GM12865 (cell line): ENCODE measurements around the gene SLCO1B1.

Experiments used
- DNase-seq: peaks from one replicate; pipeline ENCODE4 v3.0.0; 2010; ENCODE audit warnings: low read depth
- H3K4me3 ChIP-seq: 2 replicates; pipeline ENCODE4 v1.5.1; 2011; ENCODE audit warnings: mild to moderate bottlenecking, low read depth, low read length, control low read depth
- CTCF ChIP-seq: IDR thresholded peaks from 2 replicates; pipeline ENCODE4 v1.5.1; 2011; ENCODE audit warnings: low read length, control low read depth, low read depth, inconsistent platforms; ENCODE audit not compliant: insufficient read depth; ENCODE audit errors: missing control alignments

SLCO1B1 gene

GRCh38 chr12:21257172-21257571, 126.2 kb downstream of the SLCO1B1 start:
- no peak overlapping the region for H3K4me3 ChIP-seq
- TF ChIP-seq CTCF = no peak
- no peak for DNase-seq

GRCh38 chr12:21264232-21264631, 133.2 kb downstream of the SLCO1B1 start:
- DNase-seq = no peak
- no peak overlapping the region for H3K4me3 ChIP-seq
- no peak for TF ChIP-seq CTCF

- no peak for DNase-seq
- no peak for TF ChIP-seq CTCF
- no peak overlapping the region for H3K4me3 ChIP-seq
These were observed 134.9 kb downstream of the SLCO1B1 start for GRCh38 chr12:21265932-21266331.

DNA sequence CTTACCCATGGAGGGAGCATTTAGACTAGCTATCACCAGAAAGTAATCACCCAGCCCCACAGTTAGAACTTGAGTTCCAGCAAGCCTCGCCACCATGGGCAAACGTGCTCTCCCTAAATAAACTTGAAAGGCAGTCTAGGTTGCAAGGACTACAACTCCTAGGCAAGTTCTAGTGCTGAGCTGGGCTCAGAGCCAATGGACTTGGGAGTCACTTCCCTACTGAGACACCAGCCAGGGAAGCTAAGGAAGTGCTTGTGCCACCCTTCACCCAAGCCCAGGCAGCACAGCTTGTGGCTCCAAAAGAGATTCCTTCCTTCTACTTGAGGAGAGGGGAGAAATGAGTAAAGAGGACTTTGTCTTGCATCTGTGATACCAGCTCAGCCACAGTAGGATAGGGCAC, 145.8 kb downstream of the SLCO1B1 start:
- DNase-seq = no peak
- no peak overlapping the region for H3K4me3 ChIP-seq
- TF ChIP-seq CTCF = no peak
